MCF 10A (cell line): ENCODE data around the gene RHEX. TPM values are rescaled to one million over a fixed set of nuclear protein-coding genes. Genes with fewer than 3 reads are reported as not detected.
A peak's percentile ranks its signal among the peaks of the same experiment; 100 is the strongest.

ENCODE experiments used
- BruUV-seq: library from RNA; stranded (reverse); fragments of 400-500 nt; replicated peaks from 2 replicates; lab custom pipeline; 2021; lab: Mats Ljungman, UMichigan
- CTCF ChIA-PET: fragments of 300-600 bp; sonication (Branson Sonifier 250); formaldehyde crosslinking; extraction: SDS; loops from one replicate; lab custom pipeline; 2021; ENCODE audit warnings: antibody characterized with exemption, inconsistent platforms; lab: Yijun Ruan, JAX
- POLR2A ChIA-PET: fragments of 300-600, 350-650 bp; sonication (Branson Sonifier 250); formaldehyde crosslinking; extraction: SDS; loops from one replicate; lab custom pipeline; 2020; ENCODE audit warnings: antibody characterized with exemption, inconsistent platforms; lab: Yijun Ruan, JAX
- DNase-seq: peaks from one replicate; pipeline ENCODE4 v3.0.0-alpha.2; 2018; ENCODE audit not compliant: unreplicated experiment
- H3K27ac Mint-ChIP-seq: one replicate; pipeline ENCODE4 v1.8.0; 2022; ENCODE audit warnings: mild to moderate bottlenecking, low read depth, mixed read lengths; ENCODE audit not compliant: unreplicated experiment
- H3K27me3 Mint-ChIP-seq: one replicate; pipeline ENCODE4 v1.8.0; 2022; ENCODE audit warnings: mixed read lengths; ENCODE audit not compliant: insufficient read depth, unreplicated experiment
- H3K36me3 Mint-ChIP-seq: one replicate; pipeline ENCODE4 v1.8.0; 2022; ENCODE audit warnings: mild to moderate bottlenecking, moderate library complexity, mixed read lengths; ENCODE audit not compliant: insufficient read depth, unreplicated experiment
- H3K4me1 Mint-ChIP-seq: one replicate; pipeline ENCODE4 v1.8.0; 2022; ENCODE audit warnings: mixed read lengths; ENCODE audit not compliant: insufficient read depth, unreplicated experiment
- H3K4me3 Mint-ChIP-seq: one replicate; pipeline ENCODE4 v1.8.0; 2022; ENCODE audit warnings: mild to moderate bottlenecking, moderate library complexity, mixed read lengths; ENCODE audit not compliant: unreplicated experiment
- H3K9me3 Mint-ChIP-seq: one replicate; pipeline ENCODE4 v1.8.0; 2022; ENCODE audit warnings: mixed read lengths; ENCODE audit not compliant: unreplicated experiment
- intact Hi-C: fragments of 100-400 bp; cut with micrococcal nuclease; formaldehyde crosslinking; loops from 2 replicates; pipeline ENCODE4 v1.14.1; 2022
- total RNA-seq: library from RNA; stranded (reverse); gene quantifications from 2 replicates; pipeline ENCODE4 v1.2.3, GENCODE V29; 2022
- TF ChIP-seq, protein P1 (sequence below): fragments of 200-600 bp; IDR thresholded peaks from one replicate; pipeline ENCODE4 v1.8.0; 2022; ENCODE audit warnings: antibody characterized with exemption, mild to moderate bottlenecking; ENCODE audit not compliant: unreplicated experiment

The RHEX gene
- total RNA-seq, 1 experiment from 2014 or later = not detected

DNA sequence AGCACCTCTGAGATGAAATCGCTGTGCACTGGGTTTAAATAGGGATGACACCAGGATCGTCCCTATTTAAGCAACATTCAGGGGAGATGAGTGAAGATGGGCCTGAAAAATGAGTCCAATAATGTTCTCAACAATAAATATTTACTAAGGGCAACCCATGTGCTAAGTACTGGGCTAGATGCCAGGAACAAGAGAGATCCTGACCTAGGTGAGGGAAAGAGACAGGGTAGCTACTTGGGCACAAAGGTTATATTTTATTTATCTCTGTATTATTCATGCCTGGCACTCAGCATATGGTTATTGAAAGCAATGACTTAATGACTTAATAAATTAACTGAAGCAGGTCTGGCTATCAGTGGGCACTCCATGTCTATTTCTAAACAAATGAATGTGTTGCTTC lies 91.6 kb downstream of the RHEX start:
- CTCF ChIA-PET = interaction anchor here (0.8 to 2.4 kb wide), 3 partner anchors 39 to 1426 kb away, joined by 3 to 9 read pairs (median 3); no protein-coding TSS in a partner anchor
- intact Hi-C loops = no loop called here
- TF ChIP-seq, protein P1, sequence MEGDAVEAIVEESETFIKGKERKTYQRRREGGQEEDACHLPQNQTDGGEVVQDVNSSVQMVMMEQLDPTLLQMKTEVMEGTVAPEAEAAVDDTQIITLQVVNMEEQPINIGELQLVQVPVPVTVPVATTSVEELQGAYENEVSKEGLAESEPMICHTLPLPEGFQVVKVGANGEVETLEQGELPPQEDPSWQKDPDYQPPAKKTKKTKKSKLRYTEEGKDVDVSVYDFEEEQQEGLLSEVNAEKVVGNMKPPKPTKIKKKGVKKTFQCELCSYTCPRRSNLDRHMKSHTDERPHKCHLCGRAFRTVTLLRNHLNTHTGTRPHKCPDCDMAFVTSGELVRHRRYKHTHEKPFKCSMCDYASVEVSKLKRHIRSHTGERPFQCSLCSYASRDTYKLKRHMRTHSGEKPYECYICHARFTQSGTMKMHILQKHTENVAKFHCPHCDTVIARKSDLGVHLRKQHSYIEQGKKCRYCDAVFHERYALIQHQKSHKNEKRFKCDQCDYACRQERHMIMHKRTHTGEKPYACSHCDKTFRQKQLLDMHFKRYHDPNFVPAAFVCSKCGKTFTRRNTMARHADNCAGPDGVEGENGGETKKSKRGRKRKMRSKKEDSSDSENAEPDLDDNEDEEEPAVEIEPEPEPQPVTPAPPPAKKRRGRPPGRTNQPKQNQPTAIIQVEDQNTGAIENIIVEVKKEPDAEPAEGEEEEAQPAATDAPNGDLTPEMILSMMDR = no peak
- POLR2A ChIA-PET = interaction anchor here (0.6 kb wide), 1 partner anchor 10 kb away, joined by 3 read pairs; no protein-coding TSS in a partner anchor
- Mint-ChIP-seq H3K4me3 (no peak overlapping the region), H3K4me1 (no peaks in the 10 kb centered on the region), H3K27ac (no peak overlapping the region), H3K27me3 (peaks cover 72% of the 10 kb centered on the region), H3K9me3 (no peaks in the 10 kb centered on the region), H3K36me3 (no peaks in the 10 kb centered on the region)
- DNase-seq = peak; percentile 18
- BruUV-seq = no TSS peak

DNA sequence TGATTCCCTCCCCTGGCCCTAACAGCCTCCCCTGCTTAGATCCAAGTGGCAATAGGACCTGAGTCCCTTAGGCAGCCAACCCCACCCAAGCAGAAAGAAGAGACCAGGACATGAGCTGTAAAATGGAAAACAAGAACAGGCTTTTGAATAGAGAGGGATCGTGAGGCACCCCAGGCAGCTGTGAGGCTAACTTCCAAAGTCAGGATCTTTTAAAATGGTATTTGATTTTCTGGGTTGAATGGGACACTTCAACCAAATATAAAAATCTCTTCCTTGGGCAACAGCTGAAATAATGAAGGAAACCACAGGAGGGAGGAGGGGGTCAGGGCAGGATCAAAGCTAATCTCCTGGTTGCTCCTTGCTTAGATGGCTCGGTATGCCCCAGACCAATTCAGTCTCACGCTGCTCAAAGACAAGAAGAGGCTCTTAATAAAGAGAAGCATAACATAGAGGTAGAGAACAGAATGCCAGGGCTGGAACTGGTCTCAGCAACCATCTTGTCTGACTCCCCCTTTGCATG lies 92.9 kb downstream of the RHEX start:
- Mint-ChIP-seq H3K36me3 (no peaks in the 10 kb centered on the region), H3K9me3 (no peaks in the 10 kb centered on the region), H3K4me3 (no peak overlapping the region), H3K27ac (no peak overlapping the region), H3K4me1 (no peaks in the 10 kb centered on the region), H3K27me3 (peaks cover 60% of the 10 kb centered on the region)
- intact Hi-C loops = no loop called here
- ChIA-PET POLR2A (no interaction called here), CTCF (interaction anchor here (0.9 to 2.4 kb wide), 4 partner anchors 12 to 316 kb away, joined by 3 to 9 read pairs (median 3); no protein-coding TSS in a partner anchor)
- no TSS peak for BruUV-seq
- TF ChIP-seq, protein P1 = no peak
- no peak for DNase-seq

Other genes starting within 250 kb of the RHEX start
- 48.8 and 49.7 TPM in 2 replicates for gene SLC41A1, start 240.0 kb upstream of the RHEX start, total RNA-seq
- not detected in 2 replicates for gene PM20D1, start 203.0 kb upstream of the RHEX start, total RNA-seq
- not detected in 2 replicates for gene SLC26A9, start 109.7 kb upstream of the RHEX start, total RNA-seq
- gene RAB7B, start 49.8 kb upstream of the RHEX start, total RNA-seq = 1.6 and 3.6 TPM in 2 replicates
- gene CTSE, start 29.3 kb upstream of the RHEX start, total RNA-seq = 0.79 and 0.81 TPM in 2 replicates
- not detected in 2 replicates for gene AVPR1B, start 64.2 kb downstream of the RHEX start, total RNA-seq
- 19.4 and 21.8 TPM in 2 replicates for gene FAM72A, start 149.7 kb downstream of the RHEX start, total RNA-seq
- 72.1 and 78.0 TPM in 2 replicates for gene SRGAP2, start 150.4 kb downstream of the RHEX start, total RNA-seq